PC-9 (cell line): ENCODE measurements around the gene ATP1A3. TPM values are rescaled to one million over a fixed set of nuclear protein-coding genes. Genes with fewer than 3 reads are reported as not detected.

Experiments
- BruUV-seq: library from RNA; stranded (reverse); fragments of 400-500 nt; replicated peaks from 2 replicates; lab custom pipeline; 2021; lab: Mats Ljungman, UMichigan
- CTCF ChIA-PET: fragments of 300-600 bp; sonication (Branson Sonifier 250); formaldehyde crosslinking; loops from one replicate; lab custom pipeline; 2022; ENCODE audit warnings: antibody characterized with exemption; lab: Charles Lee
- POLR2A ChIA-PET: fragments of 300-600 bp; sonication (Branson Sonifier 250); formaldehyde crosslinking; loops from one replicate; lab custom pipeline; 2022; ENCODE audit warnings: antibody characterized with exemption; ENCODE audit not compliant: unreplicated experiment; lab: Charles Lee
- DNase-seq, 2 experiments: peaks; one replicate each; pipeline versions ENCODE4 v3.0.0 to v3.0.0-alpha.2; 2015 to 2022; ENCODE audit warnings: mixed read lengths in 1 of 2
- H2AFZ ChIP-seq: fragments of 200-600 bp; sonication (generic); 2 replicates; pipeline ENCODE4 v1.8.1; 2017; ENCODE audit warnings: antibody characterized with exemption
- H3F3A ChIP-seq: fragments of 200-600 bp; sonication (generic); 2 replicates; pipeline ENCODE4 v1.8.1; 2017; ENCODE audit warnings: antibody characterized with exemption, mild to moderate bottlenecking, low read depth; ENCODE audit not compliant: insufficient read depth
- H3K27ac ChIP-seq: fragments of 200-600 bp; sonication (generic); 2 replicates; pipeline ENCODE4 v1.6.1; 2016; ENCODE audit warnings: mixed run types
- H3K27me3 ChIP-seq: fragments of 200-600 bp; sonication (generic); 2 replicates; pipeline ENCODE4 v1.6.1; 2016; ENCODE audit warnings: low read depth, mixed run types; ENCODE audit not compliant: insufficient read depth
- H3K36me3 ChIP-seq: fragments of 200-600 bp; sonication (generic); 2 replicates; pipeline ENCODE4 v1.6.1; 2016; ENCODE audit warnings: low read depth, mixed run types
- H3K4me1 ChIP-seq: fragments of 200-600 bp; sonication (generic); replicated peaks from 2 replicates; pipeline ENCODE4 v1.6.1; 2016; ENCODE audit warnings: mixed run types; ENCODE audit not compliant: insufficient read depth
- H3K4me2 ChIP-seq: fragments of 200-600 bp; sonication (generic); 2 replicates; pipeline ENCODE4 v1.6.1; 2017; ENCODE audit warnings: mixed run types
- H3K4me3 ChIP-seq: fragments of 200-600 bp; sonication (generic); 2 replicates; pipeline ENCODE4 v1.6.1; 2016; ENCODE audit warnings: mixed run types
- H3K79me2 ChIP-seq: fragments of 200-600 bp; sonication (generic); 2 replicates; pipeline ENCODE4 v1.6.1; 2017; ENCODE audit warnings: low read depth, mixed run types
- H3K9me2 ChIP-seq: fragments of 200-600 bp; sonication (generic); 2 replicates; pipeline ENCODE4 v1.8.1; 2017; ENCODE audit warnings: mild to moderate bottlenecking; ENCODE audit not compliant: insufficient read depth
- H3K9me3 ChIP-seq: fragments of 200-600 bp; sonication (generic); 2 replicates; pipeline ENCODE4 v1.8.1; 2016; ENCODE audit warnings: low read depth; ENCODE audit not compliant: insufficient read depth
- H4K20me1 ChIP-seq: fragments of 200-600 bp; sonication (generic); 2 replicates; pipeline ENCODE4 v1.8.1; 2017; ENCODE audit not compliant: insufficient read depth
- CTCF ChIP-seq: fragments of 200-600 bp; sonication (generic); conservative IDR thresholded peaks from 2 replicates; pipeline ENCODE4 v1.6.1; 2017; ENCODE audit warnings: mixed run types, antibody characterized with exemption, mild to moderate bottlenecking, moderate library complexity
- EZH2 ChIP-seq: fragments of 200-600 bp; sonication (generic); IDR thresholded peaks from 2 replicates; pipeline ENCODE4 v1.8.0; 2017; ENCODE audit warnings: antibody characterized with exemption, low read depth
- intact Hi-C: fragments of 100-400 bp; cut with micrococcal nuclease; formaldehyde crosslinking; loops from one replicate; pipeline ENCODE4 v1.10.0; 2022; ENCODE audit not compliant: unreplicated experiment
- total RNA-seq: library from RNA; stranded (reverse); gene quantifications from 2 replicates; pipeline ENCODE4 v1.2.3, GENCODE V29; 2021

Gene ATP1A3
- total RNA-seq, 1 experiment from 2014 or later, result not detected

- Histone ChIP-seq H3K4me2 (no peak overlapping the region), H3K27ac (no peak overlapping the region), H3K27me3 (peaks cover 36% of the 10 kb centered on the region), H3K36me3 (no peaks in the 10 kb centered on the region), H3K4me1 (no peaks in the 10 kb centered on the region), H3K79me2 (no peaks in the 10 kb centered on the region), H2AFZ (no peak overlapping the region), H3F3A (no peaks in the 10 kb centered on the region), H3K9me3 (no peaks in the 10 kb centered on the region), H3K4me3 (no peak overlapping the region), H4K20me1 (no peaks in the 10 kb centered on the region), H3K9me2 (no peaks in the 10 kb centered on the region)
- BruUV-seq, result no TSS peak
- CTCF ChIA-PET, result no interaction called here
- POLR2A ChIA-PET, result no interaction called here
- no peak for TF ChIP-seq EZH2
- TF ChIP-seq CTCF, result no peak
- no peak for DNase-seq
- intact Hi-C loops, result no loop called here
Measured at GRCh38 chr19:41981724-41982123, 12.3 kb downstream of the ATP1A3 start.

GRCh38 chr19:41978470-41978869, 15.6 kb downstream of the ATP1A3 start:
- H3K9me2 ChIP-seq, result no peaks in the 10 kb centered on the region
- H3K4me3 ChIP-seq, result no peak overlapping the region
- no peaks in the 10 kb centered on the region for H4K20me1 ChIP-seq
- no peaks in the 10 kb centered on the region for H3K4me1 ChIP-seq
- H3K79me2 ChIP-seq, result no peaks in the 10 kb centered on the region
- no peaks in the 10 kb centered on the region for H3F3A ChIP-seq
- CTCF ChIA-PET, result no interaction called here
- POLR2A ChIA-PET, result no interaction called here
- no peak overlapping the region for H3K27ac ChIP-seq
- H3K9me3 ChIP-seq, result no peaks in the 10 kb centered on the region
- DNase-seq, result no peak
- TF ChIP-seq CTCF, result no peak
- no peak for TF ChIP-seq EZH2
- H3K27me3 ChIP-seq, result peaks cover 46% of the 10 kb centered on the region
- no peak overlapping the region for H2AFZ ChIP-seq
- H3K36me3 ChIP-seq, result no peaks in the 10 kb centered on the region
- H3K4me2 ChIP-seq, result no peak overlapping the region
- intact Hi-C loops, result no loop called here
- BruUV-seq, result no TSS peak

- Histone ChIP-seq H2AFZ (no peak overlapping the region), H4K20me1 (no peaks in the 10 kb centered on the region), H3K4me2 (no peak overlapping the region), H3K4me3 (no peak overlapping the region), H3K9me3 (no peaks in the 10 kb centered on the region), H3K36me3 (no peaks in the 10 kb centered on the region), H3F3A (no peaks in the 10 kb centered on the region), H3K27ac (no peak overlapping the region), H3K9me2 (no peaks in the 10 kb centered on the region), H3K4me1 (no peaks in the 10 kb centered on the region), H3K27me3 (peaks cover 49% of the 10 kb centered on the region), H3K79me2 (no peaks in the 10 kb centered on the region)
- POLR2A ChIA-PET, result no interaction called here
- TF ChIP-seq EZH2 (no peak), CTCF (no peak)
- intact Hi-C loops, result no loop called here
- CTCF ChIA-PET, result no interaction called here
- BruUV-seq, result no TSS peak
- no peak for DNase-seq
Measured at GRCh38 chr19:41977916-41978315, 16.1 kb downstream of the ATP1A3 start.
